ENCODE data around the gene MTAP. TPM values are rescaled to one million over a fixed set of nuclear protein-coding genes. Genes with fewer than 3 reads are reported as not detected.

Gene MTAP
- polyA plus RNA-seq, 1 experiment = 14.2 TPM

DNA sequence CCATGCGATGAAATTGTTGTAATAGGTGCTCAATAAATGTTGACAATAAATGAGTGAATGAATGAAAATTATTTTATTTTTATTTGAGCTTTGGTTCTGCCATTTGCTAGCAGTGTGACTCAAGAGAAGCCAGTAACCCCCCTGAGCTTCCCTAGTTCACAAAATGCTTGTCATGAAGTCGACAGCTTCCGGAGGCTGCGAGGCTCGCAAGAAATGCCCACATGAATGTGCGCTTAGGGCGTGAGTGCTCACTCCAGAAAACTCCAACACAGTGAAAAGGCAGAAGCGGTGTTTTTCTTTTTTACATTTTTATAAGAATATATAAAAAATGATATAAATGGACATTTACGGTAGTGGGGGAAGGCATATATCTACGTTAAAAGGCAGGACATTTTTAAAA is 165.3 kb downstream of the MTAP start:
- POLR2A ChIA-PET = no interaction called here
- Histone ChIP-seq H3K36me3 (ENCODE audit: control insufficient read depth, insufficient read depth, low read length) (no peaks in the 10 kb centered on the region), H3K27me3 (ENCODE audit: control insufficient read depth, insufficient read depth, low read length) (peaks cover 45% of the 10 kb centered on the region), H3K4me3 (ENCODE audit: low read depth, low read length) (no peak overlapping the region)
- TF ChIP-seq, protein P1, sequence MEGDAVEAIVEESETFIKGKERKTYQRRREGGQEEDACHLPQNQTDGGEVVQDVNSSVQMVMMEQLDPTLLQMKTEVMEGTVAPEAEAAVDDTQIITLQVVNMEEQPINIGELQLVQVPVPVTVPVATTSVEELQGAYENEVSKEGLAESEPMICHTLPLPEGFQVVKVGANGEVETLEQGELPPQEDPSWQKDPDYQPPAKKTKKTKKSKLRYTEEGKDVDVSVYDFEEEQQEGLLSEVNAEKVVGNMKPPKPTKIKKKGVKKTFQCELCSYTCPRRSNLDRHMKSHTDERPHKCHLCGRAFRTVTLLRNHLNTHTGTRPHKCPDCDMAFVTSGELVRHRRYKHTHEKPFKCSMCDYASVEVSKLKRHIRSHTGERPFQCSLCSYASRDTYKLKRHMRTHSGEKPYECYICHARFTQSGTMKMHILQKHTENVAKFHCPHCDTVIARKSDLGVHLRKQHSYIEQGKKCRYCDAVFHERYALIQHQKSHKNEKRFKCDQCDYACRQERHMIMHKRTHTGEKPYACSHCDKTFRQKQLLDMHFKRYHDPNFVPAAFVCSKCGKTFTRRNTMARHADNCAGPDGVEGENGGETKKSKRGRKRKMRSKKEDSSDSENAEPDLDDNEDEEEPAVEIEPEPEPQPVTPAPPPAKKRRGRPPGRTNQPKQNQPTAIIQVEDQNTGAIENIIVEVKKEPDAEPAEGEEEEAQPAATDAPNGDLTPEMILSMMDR (IDR thresholded peaks at IDR 0.05; ENCODE audit: insufficient read depth, low read depth, low read length) = no peak
- no peak for DNase-seq (ENCODE audit: low read depth)
- CTCF ChIA-PET = interaction anchor here (4.3 kb wide), 1 partner anchor 41 kb away, joined by 25 read pairs; the partner anchor contains the start of gene CDKN2B

DNA sequence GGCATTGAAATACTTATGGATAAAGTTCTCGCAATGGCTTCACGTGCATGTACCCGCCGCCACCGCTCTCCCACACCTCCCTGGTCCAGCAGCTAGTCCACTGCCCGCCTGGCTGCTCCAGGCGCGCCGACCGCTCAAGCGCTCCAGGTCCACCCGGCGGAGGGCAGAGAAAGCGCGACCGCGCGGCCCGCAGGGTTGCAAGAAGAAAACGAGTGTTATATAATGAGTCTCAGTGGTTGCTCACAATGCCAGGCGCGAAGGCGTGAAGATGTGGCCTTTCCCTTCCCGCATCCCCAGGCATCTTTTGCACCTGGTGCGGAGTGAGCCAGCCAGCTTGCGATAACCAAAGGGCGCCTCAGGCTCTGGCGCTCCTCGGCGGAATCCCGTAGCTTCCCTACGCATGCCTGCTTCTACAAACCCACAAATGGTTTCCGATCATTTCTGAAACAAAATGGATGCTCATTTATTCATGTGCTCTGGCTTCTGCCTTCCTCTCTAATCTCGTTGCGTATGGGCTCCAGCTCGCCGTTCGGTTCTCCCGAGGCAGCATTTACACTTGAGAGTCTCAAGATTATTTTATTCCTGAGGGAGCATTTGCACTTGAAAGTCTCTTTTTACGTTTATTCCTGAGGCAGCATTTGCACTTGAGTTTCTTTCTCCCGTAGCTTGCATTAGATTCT is 166.0 kb downstream of the MTAP start:
- TF ChIP-seq, protein P1 (IDR thresholded peaks at IDR 0.05; ENCODE audit: insufficient read depth, low read depth, low read length) = 0 out of 2 replicates have a peak, but pooled peaks have one; percentile 5
- CTCF ChIA-PET = interaction anchor here (0.9 to 4.3 kb wide), 4 partner anchors 8 to 155 kb away, joined by 3 to 25 read pairs (median 4); partner anchors contain the start of gene CDKN2B
- Histone ChIP-seq H3K36me3 (ENCODE audit: control insufficient read depth, insufficient read depth, low read length) (no peaks in the 10 kb centered on the region), H3K4me3 (ENCODE audit: low read depth, low read length) (no peak overlapping the region), H3K27me3 (ENCODE audit: control insufficient read depth, insufficient read depth, low read length) (peaks cover 45% of the 10 kb centered on the region)
- POLR2A ChIA-PET = no interaction called here
- no peak for DNase-seq (ENCODE audit: low read depth)

DNA sequence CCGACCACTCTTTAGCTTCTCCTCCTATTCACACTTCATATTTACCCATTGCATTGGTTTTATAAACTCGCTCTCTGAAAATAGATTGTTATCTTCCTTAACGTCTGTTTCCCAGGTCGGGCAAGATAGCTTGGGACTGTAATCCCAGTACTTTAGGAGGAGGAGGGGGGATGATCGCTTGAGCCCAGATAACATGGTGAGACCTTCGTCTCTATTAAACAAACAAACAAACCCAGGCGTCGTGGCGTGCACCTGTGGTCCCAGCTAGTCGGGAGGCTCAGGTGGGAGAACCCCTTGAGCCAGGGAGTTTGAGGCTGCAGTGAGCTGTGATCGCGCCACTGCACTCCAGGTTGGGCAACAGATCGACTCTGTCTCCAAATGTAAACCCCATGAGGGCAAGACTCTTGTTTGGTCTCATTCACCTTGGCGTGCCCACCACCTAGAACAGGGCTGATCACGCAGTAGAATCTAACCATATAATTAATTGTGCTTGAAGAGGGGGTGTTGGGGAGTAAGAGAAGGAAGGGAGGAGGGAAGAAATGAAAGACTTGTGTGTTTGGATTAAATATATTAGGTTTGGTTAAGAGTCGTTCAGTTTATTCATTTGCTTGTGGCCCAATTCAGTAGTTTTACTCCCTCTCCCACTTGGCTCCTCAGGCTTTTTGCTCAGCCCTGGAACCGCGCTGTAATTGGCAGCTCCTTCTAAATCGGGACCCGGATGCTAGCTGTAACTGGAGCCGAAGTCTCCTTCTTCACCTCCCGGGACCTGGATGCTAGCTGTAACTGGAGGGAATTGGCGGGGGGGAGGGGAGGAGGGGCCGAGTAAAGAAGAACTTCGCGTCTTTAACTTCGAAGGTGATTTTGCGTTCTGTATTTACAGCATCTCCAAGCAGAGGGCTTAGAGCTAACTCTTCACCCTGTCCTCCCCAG is 166.8 kb downstream of the MTAP start:
- TF ChIP-seq, protein P1 (IDR thresholded peaks at IDR 0.05; ENCODE audit: insufficient read depth, low read depth, low read length) = no peak
- ChIA-PET POLR2A (no interaction called here), CTCF (interaction anchor here (0.9 to 4.3 kb wide), 8 partner anchors 9 to 156 kb away, joined by 3 to 25 read pairs (median 4); partner anchors contain the start of gene CDKN2B)
- Histone ChIP-seq H3K27me3 (ENCODE audit: control insufficient read depth, insufficient read depth, low read length) (peaks cover 50% of the 10 kb centered on the region), H3K4me3 (ENCODE audit: low read depth, low read length) (no peak overlapping the region), H3K36me3 (ENCODE audit: control insufficient read depth, insufficient read depth, low read length) (no peaks in the 10 kb centered on the region)
- no peak for DNase-seq (ENCODE audit: low read depth)

DNA sequence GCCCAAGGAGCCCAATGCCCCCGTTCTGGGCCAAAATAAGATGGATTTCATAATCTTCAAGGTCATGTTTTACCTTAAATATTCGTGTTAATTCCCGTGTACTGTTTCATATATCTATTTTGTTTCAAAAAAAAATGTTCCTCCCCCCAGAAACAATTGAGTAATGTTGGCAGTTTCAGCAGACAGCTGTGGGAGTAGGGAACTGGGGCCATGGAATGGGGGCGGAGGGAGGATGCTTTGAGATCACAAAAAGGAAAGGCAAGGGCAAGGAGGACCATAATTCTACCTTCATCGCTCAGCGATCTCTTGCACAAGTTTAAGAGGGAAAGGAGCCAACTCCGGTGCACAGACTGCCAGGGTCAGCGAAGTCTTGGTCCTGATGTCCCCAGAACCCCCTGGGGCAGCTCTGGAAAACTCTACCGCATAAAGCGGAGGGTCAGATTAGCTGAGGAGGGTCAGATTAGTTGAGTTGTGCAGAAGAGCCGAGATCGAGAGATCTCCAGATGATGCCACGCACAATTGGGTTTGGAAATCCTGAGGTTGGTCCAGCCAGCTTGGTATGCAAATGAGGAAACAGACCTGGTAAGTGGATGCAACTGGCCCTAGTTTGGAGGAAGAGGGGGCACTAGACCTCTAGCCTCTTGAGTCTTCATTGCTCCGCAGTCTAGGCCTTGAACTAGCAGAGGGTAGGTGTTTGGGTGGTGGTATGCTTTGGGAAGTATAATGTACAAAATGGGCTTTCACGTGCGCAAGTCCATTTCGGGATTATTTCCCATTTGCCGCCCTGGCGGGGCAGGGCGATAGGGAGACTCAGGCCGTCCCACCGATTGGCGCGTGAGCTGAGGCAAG is 167.7 kb downstream of the MTAP start:
- ChIA-PET POLR2A (no interaction called here), CTCF (interaction anchor here (1.0 to 4.3 kb wide), 6 partner anchors 10 to 157 kb away, joined by 3 to 25 read pairs (median 4); partner anchors contain the start of gene CDKN2B)
- TF ChIP-seq, protein P1 (IDR thresholded peaks at IDR 0.05; ENCODE audit: insufficient read depth, low read depth, low read length) = no peak
- no peaks in the 10 kb centered on the region for H3K36me3 ChIP-seq (ENCODE audit: control insufficient read depth, insufficient read depth, low read length)
- no peak overlapping the region for H3K4me3 ChIP-seq (ENCODE audit: low read depth, low read length)
- DNase-seq (ENCODE audit: low read depth) = no peak
- peaks cover 48% of the 10 kb centered on the region for H3K27me3 ChIP-seq (ENCODE audit: control insufficient read depth, insufficient read depth, low read length)
